ENCODE data around the gene TMX1. TPM values are rescaled to one million over a fixed set of nuclear protein-coding genes. Genes with fewer than 3 reads are reported as not detected.

The TMX1 gene
- 19.9 and 29.5 TPM in 2 replicates for polyA plus RNA-seq (2011; rRNA removed)
- polyA minus RNA-seq (2011; rRNA and poly(A)+ RNA removed) = 13.4 and 22.9 TPM in 2 replicates

DNA sequence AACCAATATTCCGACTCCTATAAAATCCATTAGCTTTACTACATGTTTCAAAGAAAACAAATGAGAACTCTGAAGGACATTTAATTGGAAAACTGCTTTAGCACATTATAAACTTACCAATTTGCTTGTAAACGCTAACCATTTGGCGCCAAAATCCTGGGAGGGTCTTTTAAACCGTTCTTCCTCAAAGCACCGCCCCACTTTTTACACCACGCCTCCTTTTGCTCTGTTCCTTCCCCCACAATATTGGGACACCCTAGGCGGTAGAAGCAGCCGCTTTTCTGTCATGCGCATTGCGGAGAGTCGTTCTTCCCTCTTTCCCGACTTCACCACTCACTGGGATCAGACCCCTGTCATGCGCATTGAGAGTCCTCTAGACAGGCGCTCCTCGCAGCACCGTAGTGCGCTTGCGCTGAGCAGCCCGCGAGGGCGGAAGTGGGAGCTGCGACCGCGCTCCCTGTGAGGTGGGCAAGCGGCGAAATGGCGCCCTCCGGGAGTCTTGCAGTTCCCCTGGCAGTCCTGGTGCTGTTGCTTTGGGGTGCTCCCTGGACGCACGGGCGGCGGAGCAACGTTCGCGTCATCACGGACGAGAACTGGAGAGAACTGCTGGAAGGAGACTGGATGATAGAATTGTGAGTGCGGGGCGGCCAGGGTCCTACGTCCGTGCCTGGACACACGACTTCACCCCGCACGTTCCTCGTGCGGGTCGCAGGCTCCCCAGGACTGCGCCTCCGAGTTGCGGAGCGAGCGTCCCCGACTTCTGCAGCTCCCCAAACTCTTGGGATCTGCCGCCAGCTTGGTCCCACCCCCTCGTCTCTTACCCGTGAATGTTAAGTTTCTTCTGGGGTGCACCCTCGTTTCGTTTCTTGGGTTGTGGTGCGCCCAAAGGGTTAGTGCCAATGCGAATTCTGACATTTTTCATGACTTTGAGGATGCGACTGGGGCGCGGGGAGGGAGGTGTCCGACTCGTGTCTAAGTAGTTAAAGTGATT lies at the start of gene TMX1:
TMX1 (plus strand) TSS at position 435 of the 991 bp plus-strand sequence; CDS start at position 481, 46 bp downstream.
- Histone ChIP-seq H3K27ac (ENCODE audit: low read depth, low read length) (peak within 1 kb of the TSS; percentile 33), H3K9me3 (ENCODE audit: control insufficient read depth, insufficient read depth, low read length) (no peaks in the 10 kb centered on the region; the same call in 1 of the 2 replicates), H3K27me3 (ENCODE audit: control insufficient read depth, insufficient read depth, low read length) (no peaks in the 10 kb centered on the region), H3K4me3 (ENCODE audit: low read depth, low read length) (peak within 1 kb of the TSS; percentile 99)
- DNase-seq (ENCODE audit: low read depth, low spot score) = peak; percentile 98
- CTCF ChIA-PET = interaction anchor here (0.7 to 1.6 kb wide), 4 partner anchors 73 to 1066 kb away, joined by 3 to 5 read pairs (median 4); no protein-coding TSS in a partner anchor
- peak; percentile 22; the same call in 1 of the 2 replicates for TF ChIP-seq CTCF (IDR thresholded peaks at IDR 0.05; ENCODE audit: low read depth, low read length)
- POLR2A ChIA-PET = interaction anchor here (0.6 kb wide), 2 partner anchors 22 kb away, joined by 3 read pairs; no protein-coding TSS in a partner anchor

DNA sequence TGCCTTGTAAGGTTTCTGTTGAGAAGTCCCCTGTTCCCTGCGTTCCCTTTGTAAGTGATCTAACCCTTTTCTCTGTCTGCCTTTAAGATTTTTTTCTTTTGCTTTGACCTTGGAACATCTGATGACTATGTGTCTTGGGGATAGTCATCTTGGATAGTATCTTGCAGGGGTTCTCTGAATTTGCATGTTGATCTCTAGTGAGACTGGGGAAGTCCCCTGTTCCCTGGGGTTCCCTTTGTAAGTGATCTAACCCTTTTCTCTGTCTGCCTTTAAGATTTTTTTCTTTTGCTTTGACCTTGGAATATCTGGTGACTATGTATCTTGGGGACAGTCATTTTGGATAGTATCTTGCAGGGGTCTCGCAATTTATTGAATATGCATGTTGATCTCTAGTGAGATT lies 38.2 kb upstream of the TMX1 start:
- no peak overlapping the region for H3K27ac ChIP-seq (ENCODE audit: low read depth, low read length)
- DNase-seq (ENCODE audit: low read depth, low spot score) = no peak
- H3K4me3 ChIP-seq (ENCODE audit: low read depth, low read length) = no peak overlapping the region
- POLR2A ChIA-PET = no interaction called here
- peaks cover 15% of the 10 kb centered on the region for H3K27me3 ChIP-seq (ENCODE audit: control insufficient read depth, insufficient read depth, low read length)
- no peak for TF ChIP-seq CTCF (IDR thresholded peaks at IDR 0.05; ENCODE audit: low read depth, low read length)
- CTCF ChIA-PET = no interaction called here
- H3K9me3 ChIP-seq (ENCODE audit: control insufficient read depth, insufficient read depth, low read length) = no peaks in the 10 kb centered on the region

DNA sequence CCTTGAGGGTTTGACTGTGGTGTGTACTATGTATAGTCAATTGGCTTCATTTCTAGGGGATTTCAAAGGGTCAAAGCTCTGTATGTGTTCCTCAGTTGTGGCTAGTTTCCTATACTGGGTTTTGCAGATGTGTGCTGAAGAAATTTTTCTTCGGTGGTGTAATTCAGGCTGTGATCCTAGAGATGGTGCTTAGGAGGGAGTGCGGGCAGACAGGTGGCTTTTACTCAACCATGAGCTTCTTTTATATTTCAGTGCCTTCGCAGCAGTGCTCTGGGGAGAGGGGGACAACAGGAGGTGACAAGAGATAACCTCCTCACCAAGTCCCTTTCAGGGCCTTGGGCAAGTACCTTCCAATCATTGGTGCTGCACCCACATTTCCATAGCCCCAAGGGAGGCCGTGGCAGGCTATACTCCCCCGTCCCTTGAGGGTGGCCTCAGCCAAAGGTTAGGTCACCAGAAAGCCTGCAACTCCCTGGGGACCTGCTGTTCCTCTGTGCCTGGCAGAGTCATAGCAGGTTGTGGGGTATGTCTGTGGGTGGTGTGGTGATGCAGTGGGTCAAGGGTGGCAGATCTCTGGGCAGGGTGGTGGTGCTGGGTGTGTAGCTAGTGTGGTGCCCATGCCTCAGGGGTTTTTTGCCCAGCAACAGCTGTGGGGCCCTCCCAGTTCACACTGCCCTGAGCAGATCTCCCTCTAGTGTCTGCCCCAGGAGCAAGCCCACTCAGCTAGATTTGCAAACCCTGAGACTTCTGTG lies 37.0 kb upstream of the TMX1 start:
- ChIA-PET POLR2A (no interaction called here), CTCF (interaction anchor here (0.5 to 0.6 kb wide), 2 partner anchors 40 to 788 kb away, joined by 3 read pairs; no protein-coding TSS in a partner anchor)
- H3K27me3 ChIP-seq (ENCODE audit: control insufficient read depth, insufficient read depth, low read length) = peaks cover 19% of the 10 kb centered on the region
- no peak for DNase-seq (ENCODE audit: low read depth, low spot score)
- H3K27ac ChIP-seq (ENCODE audit: low read depth, low read length) = no peak overlapping the region
- no peak for TF ChIP-seq CTCF (IDR thresholded peaks at IDR 0.05; ENCODE audit: low read depth, low read length)
- no peaks in the 10 kb centered on the region for H3K9me3 ChIP-seq (ENCODE audit: control insufficient read depth, insufficient read depth, low read length)
- H3K4me3 ChIP-seq (ENCODE audit: low read depth, low read length) = no peak overlapping the region

DNA sequence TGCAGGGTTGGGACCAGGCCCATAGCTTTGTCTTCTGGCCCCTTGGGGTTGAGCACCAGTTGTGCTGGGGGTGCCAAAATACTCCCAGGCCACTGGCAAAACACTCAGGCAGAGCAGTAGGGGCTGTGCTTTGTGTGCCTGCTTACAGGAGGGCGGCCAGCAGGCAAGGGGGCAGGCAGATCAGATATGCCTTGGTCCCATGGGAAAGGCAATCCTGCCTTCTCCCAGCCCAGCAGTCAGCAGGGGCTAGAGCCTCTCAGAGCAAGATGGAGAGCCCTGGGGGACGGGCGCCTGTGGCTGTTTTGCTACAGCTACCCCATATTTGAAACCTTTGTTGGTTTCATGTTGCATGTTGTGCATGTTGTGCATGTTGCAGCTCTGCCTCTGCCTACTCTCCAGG lies 36.2 kb upstream of the TMX1 start:
- ChIA-PET POLR2A (no interaction called here), CTCF (no interaction called here)
- Histone ChIP-seq H3K27ac (ENCODE audit: low read depth, low read length) (no peak overlapping the region), H3K27me3 (ENCODE audit: control insufficient read depth, insufficient read depth, low read length) (peaks cover 19% of the 10 kb centered on the region), H3K9me3 (ENCODE audit: control insufficient read depth, insufficient read depth, low read length) (no peaks in the 10 kb centered on the region), H3K4me3 (ENCODE audit: low read depth, low read length) (no peak overlapping the region)
- no peak for DNase-seq (ENCODE audit: low read depth, low spot score)
- TF ChIP-seq CTCF (IDR thresholded peaks at IDR 0.05; ENCODE audit: low read depth, low read length) = no peak
